Measurements from ENCODE around the gene KCP. TPM values are rescaled to one million over a fixed set of nuclear protein-coding genes. Genes with fewer than 3 reads are reported as not detected.

The KCP gene
- total RNA-seq = 0.14 and 0.44 TPM in 2 replicates

DNA sequence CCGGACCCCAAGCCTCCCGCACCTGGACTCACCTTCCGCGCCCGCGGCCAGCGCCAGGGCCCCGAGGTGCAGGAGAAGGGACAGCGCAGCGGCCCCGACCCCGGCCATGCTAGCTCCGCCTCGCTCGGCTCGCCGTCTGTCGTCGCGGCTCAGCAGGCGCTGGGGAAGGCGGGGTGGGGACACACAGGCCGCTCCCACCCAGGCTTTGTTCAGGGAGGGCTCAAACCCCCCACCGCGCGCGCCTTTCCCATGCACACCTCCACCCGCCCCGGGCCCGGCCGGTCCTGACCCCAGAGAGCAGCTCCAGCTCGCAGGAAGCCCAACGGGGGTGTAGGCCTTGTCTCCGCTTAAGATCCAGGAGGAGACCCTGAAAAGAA is at the start of gene KCP:
TSS of gene KCP (minus strand) at position 141 of the 377 bp plus-strand sequence. CDS start at position 108, 33 bp downstream.

DNA sequence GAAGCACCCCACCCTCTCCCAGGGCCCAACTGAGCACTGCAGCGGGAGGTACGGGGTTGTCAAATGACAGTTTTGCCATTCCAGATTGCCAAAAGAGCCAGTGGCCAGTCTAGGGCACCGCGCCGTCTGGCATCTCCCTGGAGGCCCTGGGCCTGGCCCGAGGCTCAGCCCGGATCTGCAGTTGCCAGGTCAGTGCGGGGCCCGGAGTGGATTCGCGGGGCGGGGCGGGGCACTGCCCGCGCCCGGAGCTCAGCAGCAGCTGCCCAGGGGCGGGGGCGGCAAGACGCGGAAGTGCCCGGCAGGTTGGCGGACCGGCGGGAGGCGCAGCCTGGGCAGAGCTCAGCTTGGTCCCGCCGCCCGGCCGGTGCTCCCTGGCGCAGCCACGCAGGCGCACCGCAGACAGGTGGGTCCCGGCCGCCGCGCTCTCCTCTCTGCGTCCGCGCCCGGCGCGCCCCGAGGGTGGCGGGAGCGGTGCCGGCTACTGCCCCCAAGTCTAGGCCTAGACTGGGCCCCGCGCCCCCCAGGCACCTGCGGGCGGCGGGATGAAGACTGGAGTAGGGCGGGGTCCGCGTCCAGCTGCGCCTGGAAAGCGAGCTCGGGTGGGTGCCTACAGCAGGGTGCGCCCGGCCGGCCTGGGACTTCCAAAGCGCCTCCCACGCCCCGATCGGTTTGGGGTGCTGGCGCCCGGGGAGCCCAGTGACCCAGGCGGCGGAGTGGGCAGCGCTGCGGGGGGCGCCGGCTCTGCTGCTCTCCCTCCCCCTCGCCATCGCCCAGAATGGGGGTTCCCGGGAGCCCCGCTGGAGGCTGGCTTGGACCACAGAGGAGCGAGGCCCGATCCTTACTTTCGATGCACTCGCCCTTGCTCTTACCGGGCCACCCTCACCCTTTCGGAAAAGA is 27.4 kb upstream of the KCP start, which contains the start of gene IRF5:
TSS of gene IRF5 (plus strand) at position 281 of the 897 bp plus-strand sequence. CDS start 4,155 bp downstream, outside the sequence.

DNA sequence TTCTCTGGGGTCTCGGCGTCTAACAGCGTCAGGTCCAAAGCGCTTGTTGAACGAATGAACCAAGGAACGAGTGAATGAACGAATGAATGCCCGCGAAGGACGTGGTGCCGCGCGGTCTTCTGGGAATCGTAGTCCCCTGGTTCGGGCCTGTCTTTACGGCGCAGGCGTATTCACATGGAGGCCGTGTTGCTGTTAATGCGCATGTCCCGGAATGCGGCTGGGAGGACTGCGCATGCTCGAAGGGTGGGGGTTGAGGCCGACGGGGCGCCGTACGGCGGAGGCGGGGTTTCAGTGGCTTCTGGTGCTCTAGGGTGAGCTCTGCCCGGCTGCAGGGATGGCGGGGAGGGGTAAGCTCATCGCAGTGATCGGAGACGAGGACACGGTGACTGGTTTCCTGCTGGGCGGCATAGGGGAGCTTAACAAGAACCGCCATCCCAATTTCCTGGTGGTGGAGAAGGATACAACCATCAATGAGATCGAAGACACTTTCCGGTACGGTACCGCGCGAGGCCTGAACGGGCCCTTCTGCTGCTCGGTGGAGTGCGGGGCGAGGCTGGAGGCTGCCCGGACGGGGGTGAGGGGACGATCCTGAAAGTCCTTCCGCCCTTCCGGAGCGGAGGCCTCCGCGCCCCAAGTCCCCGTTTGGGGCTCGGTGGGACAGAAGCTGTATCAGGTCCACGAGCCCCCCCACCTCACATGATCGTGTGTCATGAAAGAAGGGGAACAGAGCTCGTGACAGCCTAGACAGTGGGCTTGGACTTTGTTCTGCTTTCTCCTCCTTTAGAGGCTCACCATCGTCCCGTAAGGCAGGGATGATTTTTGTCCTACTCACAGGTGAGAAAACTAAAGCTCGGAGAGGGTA is 47.7 kb downstream of the KCP start, which contains the start of gene ATP6V1F:
TSS of gene ATP6V1F (plus strand) at position 286 of the 862 bp plus-strand sequence. CDS start at position 335, 49 bp downstream.

DNA sequence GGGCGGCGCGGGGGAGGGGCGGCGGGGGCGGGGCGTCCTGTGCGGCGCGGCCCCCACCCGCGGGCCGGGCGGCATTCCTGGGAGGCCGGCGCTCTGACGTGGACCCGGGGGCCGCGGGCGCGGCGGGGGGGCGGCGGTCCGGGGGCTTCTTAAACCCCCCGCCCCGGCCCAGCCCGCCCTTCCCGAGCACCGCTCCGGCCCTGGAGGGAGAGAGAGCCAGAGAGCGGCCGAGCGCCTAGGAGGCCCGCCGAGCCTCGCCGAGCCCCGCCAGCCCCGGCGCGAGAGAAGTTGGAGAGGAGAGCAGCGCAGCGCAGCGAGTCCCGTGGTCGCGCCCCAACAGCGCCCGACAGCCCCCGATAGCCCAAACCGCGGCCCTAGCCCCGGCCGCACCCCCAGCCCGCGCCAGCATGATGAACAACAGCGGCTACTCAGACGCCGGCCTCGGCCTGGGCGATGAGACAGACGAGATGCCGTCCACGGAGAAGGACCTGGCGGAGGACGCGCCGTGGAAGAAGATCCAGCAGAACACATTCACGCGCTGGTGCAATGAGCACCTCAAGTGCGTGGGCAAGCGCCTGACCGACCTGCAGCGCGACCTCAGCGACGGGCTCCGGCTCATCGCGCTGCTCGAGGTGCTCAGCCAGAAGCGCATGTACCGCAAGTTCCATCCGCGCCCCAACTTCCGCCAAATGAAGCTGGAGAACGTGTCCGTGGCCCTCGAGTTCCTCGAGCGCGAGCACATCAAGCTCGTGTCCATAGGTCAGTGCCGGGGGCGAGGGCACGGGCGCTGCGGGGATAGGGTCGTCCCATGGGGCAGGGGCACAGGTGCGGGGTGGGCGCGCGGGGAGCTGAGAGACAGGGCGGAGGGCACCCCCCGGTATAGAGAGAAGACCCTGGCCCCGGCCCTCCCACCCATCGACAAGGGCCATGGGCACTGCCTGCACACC is 80.0 kb downstream of the KCP start, which contains the start of gene FLNC:
TSS of gene FLNC (plus strand) at position 176 of the 947 bp plus-strand sequence. CDS start at position 408, 232 bp downstream.

Other genes with a start within 250 kb of the KCP start
- 0.88 and 1.0 TPM in 2 replicates for gene GARIN1A, start 238.4 kb downstream of the KCP start, total RNA-seq
- 722 and 851 TPM in 2 replicates for gene CALU, start 171.3 kb downstream of the KCP start, total RNA-seq
- not detected in 2 replicates for gene OPN1SW, start 134.9 kb downstream of the KCP start, total RNA-seq
- 4.9 and 6.3 TPM in 2 replicates for gene CCDC136, start 118.7 kb downstream of the KCP start, total RNA-seq
- gene FLNC, start 80.3 kb downstream of the KCP start, total RNA-seq = 67.8 and 206 TPM in 2 replicates
- gene ATP6V1F, start 47.9 kb downstream of the KCP start, total RNA-seq = 76.0 and 77.0 TPM in 2 replicates
- gene IRF5, start 27.2 kb upstream of the KCP start, total RNA-seq = 0.44 TPM in 1 of 2 replicates, not detected in the other
- 60.0 and 78.5 TPM in 2 replicates for gene TNPO3, start 144.4 kb upstream of the KCP start, total RNA-seq
- gene TSPAN33, start 234.0 kb upstream of the KCP start, total RNA-seq = 0.14 and 0.66 TPM in 2 replicates